Smooth muscle cell (in vitro differentiated cells): Measurements from ENCODE around the gene MPP2. TPM values are rescaled to one million over a fixed set of nuclear protein-coding genes. Genes with fewer than 3 reads are reported as not detected.

ENCODE experiments used
- DNase-seq: peaks from one replicate; lab custom pipeline; 2025; ENCODE audit not compliant: unreplicated experiment; lab: John Stamatoyannopoulos, UW
- H2AFZ ChIP-seq: fragments of 200-600 bp; sonication (generic); 2 replicates; pipeline ENCODE4 v1.6.0; 2016; ENCODE audit warnings: antibody characterized with exemption, low read depth, mild to moderate bottlenecking
- H3F3A ChIP-seq: fragments of 200-600 bp; sonication (generic); 2 replicates; pipeline ENCODE4 v1.6.0; 2017; ENCODE audit warnings: antibody characterized with exemption, low read depth
- H3K27ac ChIP-seq: fragments of 200-600 bp; sonication (generic); 2 replicates; pipeline ENCODE4 v1.5.1; 2016; ENCODE audit warnings: low read depth, mild to moderate bottlenecking
- H3K27me3 ChIP-seq: fragments of 200-600 bp; sonication (generic); 2 replicates; pipeline ENCODE4 v1.6.1; 2016; ENCODE audit warnings: low read depth, mild to moderate bottlenecking
- H3K36me3 ChIP-seq: fragments of 200-600 bp; sonication (generic); 2 replicates; pipeline ENCODE4 v1.5.1; 2016; ENCODE audit warnings: low read depth
- H3K4me1 ChIP-seq: fragments of 200-600 bp; sonication (generic); 2 replicates; pipeline ENCODE4 v1.5.1; 2016; ENCODE audit warnings: low read depth
- H3K4me2 ChIP-seq: fragments of 200-600 bp; sonication (generic); 2 replicates; pipeline ENCODE4 v1.6.0; 2016; ENCODE audit warnings: mild to moderate bottlenecking
- H3K4me3 ChIP-seq: fragments of 200-600 bp; sonication (generic); 2 replicates; pipeline ENCODE4 v1.5.1; 2016; ENCODE audit warnings: mild to moderate bottlenecking
- H3K79me2 ChIP-seq: fragments of 200-600 bp; sonication (generic); 2 replicates; pipeline ENCODE4 v1.6.0; 2016; ENCODE audit warnings: low read depth, mild to moderate bottlenecking
- H3K9ac ChIP-seq: fragments of 200-600 bp; sonication (generic); 2 replicates; pipeline ENCODE4 v1.6.0; 2016; ENCODE audit warnings: low read depth
- H3K9me3 ChIP-seq: fragments of 200-600 bp; sonication (generic); replicated peaks from 2 replicates; pipeline ENCODE4 v1.5.1; 2016; ENCODE audit warnings: low read depth
- H4K20me1 ChIP-seq: fragments of 200-600 bp; sonication (generic); 2 replicates; pipeline ENCODE4 v1.6.0; 2016; ENCODE audit warnings: low read depth
- WGBS: methylation state at CpG from one replicate; pipeline ENCODE4 v1.1.7; 2016; ENCODE audit warnings: low lambda C conversion rate; 5-methylcytosine and 5-hydroxymethylcytosine counted together
- polyA plus RNA-seq: library from polyadenylated mRNA; unstranded; fragments of >200 nt; fragmentation: Nextera tagmentation; extraction: Ambion mirVana; gene quantifications from 2 replicates; pipeline ENCODE4 v1.2.1, GENCODE V29; 2016
- total RNA-seq: library from RNA; depleted of rRNA; stranded (reverse); fragments of >200 nt; gene quantifications from 2 replicates; pipeline ENCODE4 v1.2.3, GENCODE V29; 2014
- TF ChIP-seq, protein P1 (sequence below): fragments of 200-600 bp; sonication (generic); IDR thresholded peaks from 2 replicates; pipeline ENCODE4 v1.5.1; 2017; ENCODE audit warnings: borderline replicate concordance, mild to moderate bottlenecking, antibody characterized with exemption; ENCODE audit not compliant: insufficient read depth, poor library complexity, severe bottlenecking

MPP2 gene
- total and polyA plus RNA-seq, 2 experiments from 2014 or later, result 15.4 to 19.4 TPM

DNA sequence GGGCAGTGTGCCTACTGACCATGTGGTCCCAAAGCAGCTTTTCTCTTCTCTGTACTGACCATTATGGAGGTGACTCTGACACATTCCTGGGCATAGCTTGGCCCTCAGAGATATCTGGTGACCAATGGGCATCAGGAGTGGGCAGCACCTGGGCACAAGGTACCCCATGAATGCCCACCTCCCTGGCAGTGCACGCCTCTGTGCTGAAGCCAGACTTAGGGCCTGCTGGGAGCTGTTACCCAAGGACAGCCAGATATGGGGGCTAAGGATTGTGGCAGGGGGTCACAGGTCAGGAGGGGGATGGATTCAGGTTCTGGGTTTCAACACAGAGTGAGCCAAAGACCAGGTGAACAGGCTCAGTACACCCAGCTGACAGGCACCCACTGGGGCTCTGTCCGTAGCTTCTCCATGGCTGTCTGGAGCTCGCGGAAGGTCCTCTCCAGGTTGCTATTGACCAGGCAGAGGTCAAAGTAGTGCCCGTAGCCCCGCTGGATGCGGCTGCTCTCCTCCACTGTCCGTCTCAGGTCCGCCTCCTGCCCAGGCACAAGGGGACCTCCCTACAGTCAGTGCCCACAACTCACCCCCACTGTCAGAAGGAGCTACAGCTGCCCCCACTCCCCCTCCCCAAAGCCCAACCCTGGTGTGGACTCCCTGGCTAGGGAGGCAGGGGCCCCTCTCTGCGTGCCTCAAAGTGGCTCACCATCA is 29.7 kb downstream of the MPP2 start:
- TF ChIP-seq, protein P1, sequence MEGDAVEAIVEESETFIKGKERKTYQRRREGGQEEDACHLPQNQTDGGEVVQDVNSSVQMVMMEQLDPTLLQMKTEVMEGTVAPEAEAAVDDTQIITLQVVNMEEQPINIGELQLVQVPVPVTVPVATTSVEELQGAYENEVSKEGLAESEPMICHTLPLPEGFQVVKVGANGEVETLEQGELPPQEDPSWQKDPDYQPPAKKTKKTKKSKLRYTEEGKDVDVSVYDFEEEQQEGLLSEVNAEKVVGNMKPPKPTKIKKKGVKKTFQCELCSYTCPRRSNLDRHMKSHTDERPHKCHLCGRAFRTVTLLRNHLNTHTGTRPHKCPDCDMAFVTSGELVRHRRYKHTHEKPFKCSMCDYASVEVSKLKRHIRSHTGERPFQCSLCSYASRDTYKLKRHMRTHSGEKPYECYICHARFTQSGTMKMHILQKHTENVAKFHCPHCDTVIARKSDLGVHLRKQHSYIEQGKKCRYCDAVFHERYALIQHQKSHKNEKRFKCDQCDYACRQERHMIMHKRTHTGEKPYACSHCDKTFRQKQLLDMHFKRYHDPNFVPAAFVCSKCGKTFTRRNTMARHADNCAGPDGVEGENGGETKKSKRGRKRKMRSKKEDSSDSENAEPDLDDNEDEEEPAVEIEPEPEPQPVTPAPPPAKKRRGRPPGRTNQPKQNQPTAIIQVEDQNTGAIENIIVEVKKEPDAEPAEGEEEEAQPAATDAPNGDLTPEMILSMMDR, result no peak
- WGBS, result 97% methylated on average over 10 of the region's 10 CpGs
- no peaks in the 10 kb centered on the region for H3K79me2 ChIP-seq
- no peak overlapping the region for H3K27ac ChIP-seq
- no peak overlapping the region for H3K4me2 ChIP-seq
- no peaks in the 10 kb centered on the region for H3F3A ChIP-seq
- H3K4me1 ChIP-seq, result no peaks in the 10 kb centered on the region
- H3K4me3 ChIP-seq, result no peak overlapping the region
- H3K36me3 ChIP-seq, result no peaks in the 10 kb centered on the region
- H3K9me3 ChIP-seq, result no peaks in the 10 kb centered on the region
- no peaks in the 10 kb centered on the region for H3K27me3 ChIP-seq
- no peak for DNase-seq
- no peak overlapping the region for H2AFZ ChIP-seq
- no peaks in the 10 kb centered on the region for H4K20me1 ChIP-seq
- H3K9ac ChIP-seq, result no peak overlapping the region

DNA sequence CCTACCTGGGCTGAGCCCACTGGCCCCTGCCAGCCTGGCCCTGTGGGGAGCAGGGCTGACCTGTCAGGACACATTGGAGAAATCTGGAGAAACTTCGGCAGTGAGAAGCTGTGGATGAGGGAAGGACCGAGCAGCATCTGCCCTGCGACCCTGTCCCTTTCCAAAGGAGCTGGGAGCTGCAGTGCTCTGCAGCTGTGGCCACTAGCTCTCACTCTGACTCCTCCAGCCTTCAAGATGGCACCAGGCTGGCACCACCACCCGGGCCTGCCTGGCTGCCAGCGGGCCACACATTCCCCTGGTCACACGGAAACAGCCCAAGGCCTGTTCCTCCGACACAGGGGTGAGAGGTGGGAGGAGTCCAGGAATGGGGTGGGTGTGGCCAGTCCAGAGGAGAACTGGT is 30.3 kb downstream of the MPP2 start:
- WGBS, result 84% methylated on average over 7 of the region's 7 CpGs
- no peak overlapping the region for H3K27ac ChIP-seq
- no peak overlapping the region for H3K9ac ChIP-seq
- H3F3A ChIP-seq, result no peaks in the 10 kb centered on the region
- H3K36me3 ChIP-seq, result no peaks in the 10 kb centered on the region
- H3K79me2 ChIP-seq, result no peaks in the 10 kb centered on the region
- H3K4me2 ChIP-seq, result no peak overlapping the region
- H3K4me3 ChIP-seq, result no peak overlapping the region
- no peaks in the 10 kb centered on the region for H4K20me1 ChIP-seq
- no peak overlapping the region for H2AFZ ChIP-seq
- H3K27me3 ChIP-seq, result peaks cover 4% of the 10 kb centered on the region
- DNase-seq, result no peak
- H3K9me3 ChIP-seq, result no peaks in the 10 kb centered on the region
- TF ChIP-seq, protein P1, result no peak
- H3K4me1 ChIP-seq, result no peaks in the 10 kb centered on the region

- Histone ChIP-seq H3F3A (no peaks in the 10 kb centered on the region), H3K9me3 (no peaks in the 10 kb centered on the region), H3K4me3 (no peak overlapping the region), H4K20me1 (no peaks in the 10 kb centered on the region), H3K9ac (no peak overlapping the region), H3K79me2 (no peaks in the 10 kb centered on the region), H2AFZ (no peak overlapping the region), H3K27me3 (peaks cover 4% of the 10 kb centered on the region), H3K4me2 (no peak overlapping the region), H3K27ac (no peak overlapping the region), H3K36me3 (no peaks in the 10 kb centered on the region), H3K4me1 (no peaks in the 10 kb centered on the region)
- no peak for DNase-seq
- TF ChIP-seq, protein P1, result no peak
- 83% methylated on average over 3 of the region's 3 CpGs for WGBS
These were observed 31.7 kb downstream of the MPP2 start for GRCh38 chr17:43875476-43876147.
